Measurements from ENCODE around the gene NPIPB2.
"Not testable (repeated sequence)": the region's sequence is repeated elsewhere in the genome, so short reads cannot be mapped to it uniquely, and the experiment has no call there.

The NPIPB2 gene
- 0 to 1.3 (median 0.43) reads per million in 18 experiments for total RNA-seq

GRCh38 chr16:11941945-11942344 lies at the start of gene NPIPB2:
Gene NPIPB2 (minus strand): TSS chr16:11942045. CDS start chr16:11942045, 0 bp downstream.
- not testable (repeated sequence) for DNase-seq

DNA sequence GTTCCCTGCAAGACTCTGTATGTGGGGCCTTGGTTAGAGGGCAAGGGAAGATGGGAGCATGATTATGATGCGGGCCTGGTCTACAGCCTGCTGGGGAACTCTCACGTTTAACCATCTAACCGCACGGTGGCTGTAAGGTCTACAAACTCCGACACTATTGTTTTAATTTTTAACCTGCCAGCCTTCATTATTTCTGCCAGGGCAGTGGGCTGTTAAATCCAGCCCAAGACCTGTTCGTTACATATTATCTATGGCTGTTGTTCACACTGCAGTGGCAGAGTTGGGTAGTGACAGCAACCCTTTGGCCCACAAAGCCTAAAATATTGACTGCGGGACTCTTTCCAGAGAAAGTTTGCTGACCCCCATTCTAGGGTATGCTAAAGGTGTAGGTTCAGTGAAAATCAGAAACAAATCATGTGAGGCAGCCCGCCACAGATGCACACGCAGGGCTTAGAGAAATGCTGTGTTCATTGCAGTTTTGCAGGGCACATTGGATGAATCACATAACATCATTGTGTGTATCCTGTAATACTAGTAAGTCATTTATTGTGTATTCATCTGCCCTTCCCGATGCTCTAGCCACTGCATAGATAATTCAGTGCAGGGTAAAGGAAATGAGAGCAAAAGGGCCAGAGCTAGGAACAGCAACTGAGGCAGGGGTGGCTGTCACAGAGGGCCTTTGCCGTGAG lies 49.0 kb upstream of the NPIPB2 start:
- no peak for DNase-seq

DNA sequence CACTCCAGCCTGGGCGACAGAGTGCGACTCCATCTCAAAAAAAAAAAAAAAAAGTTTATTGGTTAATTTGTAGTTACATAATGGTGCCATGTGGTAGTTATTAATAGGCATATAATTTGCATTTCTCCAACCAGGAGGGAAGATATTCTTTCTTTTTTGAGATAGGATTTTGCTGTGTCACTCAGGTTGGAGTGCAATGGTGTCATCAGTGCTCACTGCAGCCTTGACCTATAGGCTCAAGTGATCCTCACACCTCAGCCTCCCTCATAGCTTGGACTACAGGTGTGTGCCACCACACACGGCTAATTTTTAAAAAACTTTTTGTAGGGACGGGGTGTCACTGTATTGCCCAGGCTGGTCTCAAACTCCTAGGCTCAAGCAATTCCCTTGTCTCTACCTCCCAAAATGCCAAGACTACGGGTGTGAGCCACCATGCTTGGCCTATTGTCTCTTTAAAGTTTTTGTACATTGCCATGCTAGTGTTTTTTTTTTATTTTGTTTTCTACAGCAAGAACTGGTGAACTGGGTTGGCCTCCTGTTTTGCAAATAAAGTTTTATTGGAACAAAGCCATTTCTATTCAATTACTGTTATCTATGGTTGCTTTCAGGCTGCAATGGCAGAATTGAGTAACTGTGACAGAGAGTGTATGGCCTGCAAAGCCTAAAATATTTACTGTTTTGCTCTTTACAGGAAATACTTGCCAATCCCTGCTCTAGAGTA lies 46.6 kb upstream of the NPIPB2 start:
- DNase-seq, result peak; percentile 13 to 34

- no peak for DNase-seq
Measured at GRCh38 chr16:11986521-11987057, 44.7 kb upstream of the NPIPB2 start.

- no peak for DNase-seq
Measured at GRCh38 chr16:11985250-11985649, 43.4 kb upstream of the NPIPB2 start.

GRCh38 chr16:11980136-11980844 lies 38.4 kb upstream of the NPIPB2 start:
- DNase-seq, result no peak

GRCh38 chr16:11979013-11979672 lies 37.3 kb upstream of the NPIPB2 start:
- no peak for DNase-seq

GRCh38 chr16:11978080-11978479 lies 36.2 kb upstream of the NPIPB2 start:
- no peak for DNase-seq

GRCh38 chr16:11977376-11978041 lies 35.7 kb upstream of the NPIPB2 start:
- DNase-seq, result peak in 1 of 2 donors; percentile 22

GRCh38 chr16:11976850-11977375 lies 35.1 kb upstream of the NPIPB2 start:
- no peak for DNase-seq

- no peak for DNase-seq
Measured at GRCh38 chr16:11973070-11973469, 31.2 kb upstream of the NPIPB2 start.

DNA sequence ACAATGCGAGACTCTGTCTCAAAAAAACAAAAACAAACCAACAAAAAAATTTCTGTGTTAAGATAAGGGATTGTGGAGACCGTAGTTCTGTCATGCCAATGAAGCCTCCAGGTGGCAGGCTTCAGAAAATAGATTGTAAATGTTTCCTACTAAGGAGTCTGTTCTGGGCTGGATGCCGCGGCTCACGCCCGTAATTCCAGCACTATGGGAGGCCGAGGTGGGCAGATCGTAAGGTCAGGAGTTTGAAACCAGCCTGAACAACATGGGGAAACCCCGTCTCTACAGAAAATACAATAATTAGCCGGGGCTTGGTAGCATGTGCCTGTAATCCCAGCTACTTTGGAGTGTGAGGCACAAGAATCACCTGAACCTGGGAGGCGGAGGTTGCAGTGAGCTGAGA lies 30.3 kb upstream of the NPIPB2 start:
- DNase-seq, result peak in 1 of 2 donors; percentile 22

GRCh38 chr16:11970292-11970691 lies 28.4 kb upstream of the NPIPB2 start:
- DNase-seq, result not testable (repeated sequence)

- no peak for DNase-seq
Measured at GRCh38 chr16:11968577-11968976, 26.7 kb upstream of the NPIPB2 start.

- no peak for DNase-seq
Measured at GRCh38 chr16:11967195-11967911, 25.5 kb upstream of the NPIPB2 start.

DNA sequence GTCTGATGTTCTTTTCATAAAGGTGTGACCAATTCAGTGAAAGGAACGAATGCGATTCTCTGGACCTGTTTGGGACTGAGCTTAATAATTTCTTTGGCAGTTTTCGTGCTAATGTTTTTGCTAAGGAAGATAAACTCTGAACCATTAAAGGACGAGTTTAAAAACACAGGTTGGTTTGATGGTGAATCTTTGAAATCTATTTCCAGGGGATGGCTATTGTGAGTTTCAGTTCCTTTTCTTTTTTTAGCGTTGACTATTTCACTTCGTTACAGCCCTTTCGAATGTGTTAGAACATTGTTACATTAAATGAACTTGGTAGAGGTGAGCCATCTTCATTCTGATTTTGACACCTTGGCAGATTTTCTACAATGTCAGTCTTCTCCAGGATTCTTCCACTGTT lies 24.3 kb upstream of the NPIPB2 start:
- DNase-seq, result no peak

- DNase-seq, result no peak
Measured at GRCh38 chr16:11964761-11965551, 23.1 kb upstream of the NPIPB2 start, which contains the start of gene TNFRSF17. Gene TNFRSF17 (plus strand): TSS chr16:11965210. CDS start chr16:11965325, 115 bp downstream.

GRCh38 chr16:11963706-11964105 lies 21.9 kb upstream of the NPIPB2 start:
- no peak for DNase-seq

- not testable (repeated sequence) for DNase-seq
Measured at GRCh38 chr16:11962978-11963377, 21.1 kb upstream of the NPIPB2 start.

- not testable (repeated sequence) for DNase-seq
Measured at GRCh38 chr16:11962457-11962856, 20.6 kb upstream of the NPIPB2 start.
